ENCODE measurements around the gene STPG1.

Gene STPG1

GRCh38 chr1:24392604-24392946 lies 21.0 kb downstream of the STPG1 start:
- Mint-ChIP-seq H3K4me3 (peak overlapping the region; percentile 69), H3K4me1 (ENCODE audit: low read depth) (peaks cover 38% of the 10 kb centered on the region), H3K9me3 (no peaks in the 10 kb centered on the region), H3K27ac (peak overlapping the region; percentile 90), H3K36me3 (ENCODE audit: low read depth) (peaks cover 7% of the 10 kb centered on the region), H3K27me3 (no peaks in the 10 kb centered on the region)
- DNase-seq, result no peak

- Mint-ChIP-seq H3K27me3 (no peaks in the 10 kb centered on the region), H3K9me3 (no peaks in the 10 kb centered on the region), H3K4me1 (ENCODE audit: low read depth) (peaks cover 39% of the 10 kb centered on the region), H3K36me3 (ENCODE audit: low read depth) (peaks cover 7% of the 10 kb centered on the region), H3K4me3 (peak overlapping the region; percentile 69), H3K27ac (peak overlapping the region; percentile 90)
- peak; percentile 78 for DNase-seq
These were observed 21.5 kb downstream of the STPG1 start for GRCh38 chr1:24391882-24392603.

GRCh38 chr1:24390924-24391782 lies 22.4 kb downstream of the STPG1 start:
- DNase-seq, result peak; percentile 74
- Mint-ChIP-seq H3K4me1 (ENCODE audit: low read depth) (peaks cover 47% of the 10 kb centered on the region), H3K27ac (peak overlapping the region; percentile 90), H3K36me3 (ENCODE audit: low read depth) (peaks cover 8% of the 10 kb centered on the region), H3K4me3 (peak overlapping the region; percentile 69), H3K27me3 (no peaks in the 10 kb centered on the region), H3K9me3 (no peaks in the 10 kb centered on the region)

- Mint-ChIP-seq H3K9me3 (no peaks in the 10 kb centered on the region), H3K36me3 (ENCODE audit: low read depth) (peaks cover 8% of the 10 kb centered on the region), H3K27ac (no peak overlapping the region), H3K4me3 (no peak overlapping the region), H3K27me3 (no peaks in the 10 kb centered on the region), H3K4me1 (ENCODE audit: low read depth) (peaks cover 62% of the 10 kb centered on the region)
- DNase-seq, result no peak
These were observed 24.3 kb downstream of the STPG1 start for GRCh38 chr1:24389231-24389678.

- H3K4me3 Mint-ChIP-seq, result no peak overlapping the region
- DNase-seq, result no peak
- no peaks in the 10 kb centered on the region for H3K9me3 Mint-ChIP-seq
- no peak overlapping the region for H3K27ac Mint-ChIP-seq
- H3K36me3 Mint-ChIP-seq (ENCODE audit: low read depth), result peaks cover 10% of the 10 kb centered on the region
- peaks cover 64% of the 10 kb centered on the region for H3K4me1 Mint-ChIP-seq (ENCODE audit: low read depth)
- H3K27me3 Mint-ChIP-seq, result no peaks in the 10 kb centered on the region
These were observed 25.2 kb downstream of the STPG1 start for GRCh38 chr1:24388331-24388885.

- no peak overlapping the region for H3K4me3 Mint-ChIP-seq
- no peaks in the 10 kb centered on the region for H3K27me3 Mint-ChIP-seq
- DNase-seq, result no peak
- no peaks in the 10 kb centered on the region for H3K9me3 Mint-ChIP-seq
- peaks cover 57% of the 10 kb centered on the region for H3K4me1 Mint-ChIP-seq (ENCODE audit: low read depth)
- peaks cover 12% of the 10 kb centered on the region for H3K36me3 Mint-ChIP-seq (ENCODE audit: low read depth)
- no peak overlapping the region for H3K27ac Mint-ChIP-seq
These were observed 25.9 kb downstream of the STPG1 start for GRCh38 chr1:24387636-24388175.

- peaks cover 14% of the 10 kb centered on the region for H3K36me3 Mint-ChIP-seq (ENCODE audit: low read depth)
These were observed 26.7 kb downstream of the STPG1 start for GRCh38 chr1:24386931-24387330.

GRCh38 chr1:24386241-24386640 lies 27.3 kb downstream of the STPG1 start:
- H3K9me3 Mint-ChIP-seq, result no peaks in the 10 kb centered on the region
- H3K27me3 Mint-ChIP-seq, result no peaks in the 10 kb centered on the region
- peaks cover 43% of the 10 kb centered on the region for H3K4me1 Mint-ChIP-seq (ENCODE audit: low read depth)
- peaks cover 15% of the 10 kb centered on the region for H3K36me3 Mint-ChIP-seq (ENCODE audit: low read depth)
- DNase-seq, result no peak
- H3K4me3 Mint-ChIP-seq, result no peak overlapping the region
- H3K27ac Mint-ChIP-seq, result no peak overlapping the region

More at GRCh38 chr1:24386931-24387330, 26.7 kb downstream of the STPG1 start:
- H3K9me3 Mint-ChIP-seq, result no peaks in the 10 kb centered on the region
- H3K27me3 Mint-ChIP-seq, result no peaks in the 10 kb centered on the region
- no peak for DNase-seq
- no peak overlapping the region for H3K4me3 Mint-ChIP-seq
- H3K4me1 Mint-ChIP-seq (ENCODE audit: low read depth), result peaks cover 50% of the 10 kb centered on the region
- no peak overlapping the region for H3K27ac Mint-ChIP-seq

GRCh38 chr1:24385160-24385940 lies 28.2 kb downstream of the STPG1 start:
- peaks cover 14% of the 10 kb centered on the region for H3K36me3 Mint-ChIP-seq (ENCODE audit: low read depth)
- peaks cover 38% of the 10 kb centered on the region for H3K4me1 Mint-ChIP-seq (ENCODE audit: low read depth)
- no peaks in the 10 kb centered on the region for H3K27me3 Mint-ChIP-seq
- H3K27ac Mint-ChIP-seq, result peak overlapping the region; percentile 62
- peak; percentile 47 for DNase-seq
- no peaks in the 10 kb centered on the region for H3K9me3 Mint-ChIP-seq
- peak overlapping the region; percentile 16 for H3K4me3 Mint-ChIP-seq

- H3K4me3 Mint-ChIP-seq, result peak overlapping the region; percentile 3
- H3K27ac Mint-ChIP-seq, result peak overlapping the region; percentile 67
- peak; percentile 56 for DNase-seq
- H3K9me3 Mint-ChIP-seq, result no peaks in the 10 kb centered on the region
- no peaks in the 10 kb centered on the region for H3K27me3 Mint-ChIP-seq
- H3K4me1 Mint-ChIP-seq (ENCODE audit: low read depth), result peaks cover 36% of the 10 kb centered on the region
- H3K36me3 Mint-ChIP-seq (ENCODE audit: low read depth), result peaks cover 12% of the 10 kb centered on the region
These were observed 29.1 kb downstream of the STPG1 start for GRCh38 chr1:24384251-24385090.

- peaks cover 17% of the 10 kb centered on the region for H3K36me3 Mint-ChIP-seq (ENCODE audit: low read depth)
- H3K27ac Mint-ChIP-seq, result no peak overlapping the region
- no peak overlapping the region for H3K4me3 Mint-ChIP-seq
- no peaks in the 10 kb centered on the region for H3K9me3 Mint-ChIP-seq
- DNase-seq, result no peak
- H3K27me3 Mint-ChIP-seq, result no peaks in the 10 kb centered on the region
- H3K4me1 Mint-ChIP-seq (ENCODE audit: low read depth), result peaks cover 36% of the 10 kb centered on the region
These were observed 30.1 kb downstream of the STPG1 start for GRCh38 chr1:24383381-24383940.

- H3K4me3 Mint-ChIP-seq, result no peak overlapping the region
- peaks cover 21% of the 10 kb centered on the region for H3K36me3 Mint-ChIP-seq (ENCODE audit: low read depth)
- H3K9me3 Mint-ChIP-seq, result no peaks in the 10 kb centered on the region
- H3K27ac Mint-ChIP-seq, result no peak overlapping the region
- H3K27me3 Mint-ChIP-seq, result no peaks in the 10 kb centered on the region
- DNase-seq, result no peak
- H3K4me1 Mint-ChIP-seq (ENCODE audit: low read depth), result peaks cover 36% of the 10 kb centered on the region
These were observed 31.4 kb downstream of the STPG1 start for GRCh38 chr1:24382165-24382577.

GRCh38 chr1:24381256-24381655 lies 32.3 kb downstream of the STPG1 start:
- no peaks in the 10 kb centered on the region for H3K9me3 Mint-ChIP-seq
- no peak overlapping the region for H3K4me3 Mint-ChIP-seq
- peaks cover 28% of the 10 kb centered on the region for H3K4me1 Mint-ChIP-seq (ENCODE audit: low read depth)
- peaks cover 19% of the 10 kb centered on the region for H3K36me3 Mint-ChIP-seq (ENCODE audit: low read depth)
- DNase-seq, result no peak
- no peak overlapping the region for H3K27ac Mint-ChIP-seq
- no peaks in the 10 kb centered on the region for H3K27me3 Mint-ChIP-seq
